ENCODE results near the gene TNFSF15.

- TF ChIP-seq PKNOX1 (IDR thresholded peaks at IDR 0.05) (no peak), BHLHE40 (IDR thresholded peaks at IDR 0.05; ENCODE audit: borderline replicate concordance) (no peak), SP1 (IDR thresholded peaks at IDR 0.05) (no peak)
These were observed 18.3 kb upstream of the TNFSF15 start for GRCh38 chr9:114824110-114824509.
